SK-N-SH (cell line): ENCODE measurements around the gene SREBF2. TPM values are rescaled to one million over a fixed set of nuclear protein-coding genes. Genes with fewer than 3 reads are reported as not detected.

Source experiments
- CTCF ChIA-PET: fragments of 300-600, 350-600 bp; formaldehyde crosslinking; extraction: SDS; loops from one replicate; lab custom pipeline; 2021; lab: Yijun Ruan, JAX
- POLR2A ChIA-PET: fragments of 350-600 bp; sonication (Branson Sonifier 250); formaldehyde crosslinking; extraction: SDS; loops from one replicate; lab custom pipeline; 2020; ENCODE audit warnings: antibody characterized with exemption, inconsistent platforms; lab: Yijun Ruan, JAX
- DNase-seq: peaks from one replicate; pipeline ENCODE4 v3.0.0; 2012
- H2AFZ ChIP-seq: fragments of 200-600 bp; sonication (generic); 2 replicates; pipeline ENCODE4 v1.8.1; 2016; ENCODE audit warnings: antibody characterized with exemption, mild to moderate bottlenecking, low read depth
- H3F3A ChIP-seq: fragments of 200-600 bp; sonication (generic); replicated peaks from 2 replicates; pipeline ENCODE3; 2016; ENCODE audit warnings: antibody characterized with exemption, mild to moderate bottlenecking; ENCODE audit not compliant: insufficient read depth
- H3K27ac ChIP-seq, 2 experiments: fragments of 200-500 bp in 1 of 2; fragments of 200-600 bp in 1 of 2; sonication (Bioruptor generic) in 1 of 2; sonication (generic), shearing (Covaris generic) in 1 of 2; 2 replicates each; pipeline versions ENCODE4 v1.5.1 to v1.6.1; 2014 to 2016; ENCODE audit warnings: low read depth in 2 of 2, inconsistent platforms in 1 of 2, low read length in 1 of 2, mild to moderate bottlenecking in 1 of 2, mixed read lengths in 1 of 2
- H3K27me3 ChIP-seq: fragments of 200-600 bp; sonication (generic), shearing (Covaris generic); 2 replicates; pipeline ENCODE4 v1.6.1; 2016; ENCODE audit warnings: mixed run types; ENCODE audit not compliant: insufficient read depth
- H3K36me3 ChIP-seq, 2 experiments: fragments of 200-500 bp in 1 of 2; fragments of 200-600 bp in 1 of 2; sonication (Bioruptor generic) in 1 of 2; sonication (generic) in 1 of 2; replicated peaks in 1 of 2; 2 replicates each; pipeline versions ENCODE3 to v1.5.1; 2014 to 2016; ENCODE audit warnings: low read length in 1 of 2, mild to moderate bottlenecking in 1 of 2; ENCODE audit not compliant: insufficient read depth in 2 of 2, control insufficient read depth in 1 of 2
- H3K4me1 ChIP-seq, 2 experiments: fragments of 200-500 bp in 1 of 2; fragments of 200-600 bp in 1 of 2; sonication (Bioruptor generic) in 1 of 2; sonication (generic), shearing (Covaris generic) in 1 of 2; 2 replicates each; pipeline versions ENCODE4 v1.5.1 to v1.6.1; 2014 to 2016; ENCODE audit warnings: low read depth in 1 of 2, low read length in 1 of 2, mixed run types in 1 of 2; ENCODE audit not compliant: insufficient read depth in 2 of 2, control insufficient read depth in 1 of 2
- H3K4me2 ChIP-seq: fragments of 200-600 bp; sonication (generic), shearing (Covaris generic); 2 replicates; pipeline ENCODE4 v1.6.1; 2017; ENCODE audit warnings: mixed run types
- H3K4me3 ChIP-seq, 2 experiments: fragments of 200-500 bp in 1 of 2; fragments of 200-600 bp in 1 of 2; sonication (Bioruptor generic) in 1 of 2; sonication (generic), shearing (Covaris generic) in 1 of 2; 2 replicates each; pipeline versions ENCODE4 v1.5.1 to v1.8.1; 2014 to 2016; ENCODE audit warnings: low read depth in 2 of 2, inconsistent platforms in 1 of 2, low read length in 1 of 2, mild to moderate bottlenecking in 1 of 2, mixed read lengths in 1 of 2, moderate library complexity in 1 of 2
- H3K79me2 ChIP-seq: fragments of 200-600 bp; sonication (generic); 2 replicates; pipeline ENCODE4 v1.8.1; 2017; ENCODE audit warnings: mild to moderate bottlenecking; ENCODE audit not compliant: insufficient read depth
- H3K9ac ChIP-seq: fragments of 200-600 bp; sonication (generic); 2 replicates; pipeline ENCODE4 v1.6.1; 2017; ENCODE audit warnings: mixed run types
- H3K9me2 ChIP-seq: fragments of 200-600 bp; sonication (generic); 2 replicates; pipeline ENCODE4 v1.6.1; 2017; ENCODE audit warnings: mixed run types
- H3K9me3 ChIP-seq: fragments of 200-600 bp; sonication (generic); 2 replicates; pipeline ENCODE4 v1.6.1; 2017; ENCODE audit warnings: mixed run types, mild to moderate bottlenecking, moderate library complexity
- H4K20me1 ChIP-seq: fragments of 200-600 bp; sonication (generic); 2 replicates; pipeline ENCODE4 v1.6.1; 2017; ENCODE audit warnings: mild to moderate bottlenecking, mixed run types; ENCODE audit not compliant: insufficient read depth
- CHD2 ChIP-seq: fragments of 150-350 bp; IDR thresholded peaks from 2 replicates; pipeline ENCODE4 v1.6.1; 2018; ENCODE audit warnings: low read length; ENCODE audit not compliant: partially characterized antibody
- CTCF ChIP-seq: fragments of 200-600 bp; sonication (generic); IDR thresholded peaks from 2 replicates; pipeline ENCODE4 v1.6.1; 2017; ENCODE audit warnings: antibody characterized with exemption, mild to moderate bottlenecking, moderate library complexity
- EP300 ChIP-seq, 2 experiments: IDR thresholded peaks; 2 replicates each; pipeline versions ENCODE4 v1.4.0 to v1.6.1; 2012; ENCODE audit warnings: borderline replicate concordance in 1 of 2, low read depth in 1 of 2, low read length in 1 of 2
- EZH2phosphoT487 ChIP-seq: fragments of 200-600 bp; sonication (generic); IDR thresholded peaks from 2 replicates; pipeline ENCODE4 v1.6.1; 2017; ENCODE audit warnings: low read depth, mixed run types, mild to moderate bottlenecking, antibody characterized with exemption, moderate library complexity, borderline replicate concordance
- FOSL2 ChIP-seq: IDR thresholded peaks from 2 replicates; pipeline ENCODE4 v1.4.0; 2012; ENCODE audit warnings: low read depth, mild to moderate bottlenecking, moderate library complexity, borderline replicate concordance
- FOXJ3 ChIP-seq: sonication (generic); formaldehyde crosslinking; IDR thresholded peaks from 2 replicates; pipeline ENCODE4 v1.5.1; 2020; ENCODE audit warnings: mild to moderate bottlenecking, missing genetic modification reagents
- IRF3 ChIP-seq: fragments of 150-350 bp; IDR thresholded peaks from 2 replicates; pipeline ENCODE4 v1.6.1; 2016; ENCODE audit warnings: mild to moderate bottlenecking, low read depth, low read length
- JUND ChIP-seq: IDR thresholded peaks from 2 replicates; pipeline ENCODE4 v1.4.0; 2012
- MAX ChIP-seq: IDR thresholded peaks from 2 replicates; pipeline ENCODE4 v1.4.0; 2012; ENCODE audit warnings: low read depth
- MEF2A ChIP-seq: IDR thresholded peaks from 2 replicates; pipeline ENCODE4 v1.4.0; 2012; ENCODE audit warnings: low read depth, borderline replicate concordance
- NFIC ChIP-seq: IDR thresholded peaks from 2 replicates; pipeline ENCODE4 v1.4.0; 2012; ENCODE audit warnings: borderline replicate concordance
- PBX3 ChIP-seq: IDR thresholded peaks from 2 replicates; pipeline ENCODE4; 2012
- RCOR1 ChIP-seq: fragments of 150-350 bp; IDR thresholded peaks from 2 replicates; pipeline ENCODE4 v1.6.1; 2017; ENCODE audit warnings: antibody characterized with exemption, low read length
- TAF1 ChIP-seq: IDR thresholded peaks from 2 replicates; pipeline ENCODE4 v1.6.1; 2012; ENCODE audit warnings: low read depth, mild to moderate bottlenecking, low read length, moderate library complexity, borderline replicate concordance
- TEAD4 ChIP-seq: IDR thresholded peaks from 2 replicates; pipeline ENCODE4 v1.4.0; 2012; ENCODE audit warnings: mild to moderate bottlenecking, borderline replicate concordance; ENCODE audit not compliant: insufficient read depth
- USF2 ChIP-seq: fragments of 150-350 bp; IDR thresholded peaks from 2 replicates; pipeline ENCODE4 v1.6.1; 2017; ENCODE audit warnings: antibody characterized with exemption, low read length, low read depth, borderline replicate concordance
- YY1 ChIP-seq: IDR thresholded peaks from 2 replicates; pipeline ENCODE4 v1.4.0; 2012; ENCODE audit warnings: low read depth, mild to moderate bottlenecking
- WGBS: methylation state at CpG from one replicate; pipeline ENCODE4 v1.1.6; 2017; ENCODE audit warnings: low lambda C conversion rate; 5-methylcytosine and 5-hydroxymethylcytosine counted together
- polyA plus RNA-seq, 3 experiments: library from polyadenylated mRNA; depleted of rRNA; stranded (reverse); fragments of >200 nt; gene quantifications; 2 replicates each; pipeline ENCODE4 v1.2.3, GENCODE V29; 2012

The SREBF2 gene
- polyA plus RNA-seq, 1 of the 3 experiments (the other 2 are of a cell fraction) = 7.5 TPM

GRCh38 chr22:41819257-41819656 lies 13.6 kb upstream of the SREBF2 start:
- no peaks in the 10 kb centered on the region for H3K36me3 ChIP-seq
- no peaks in the 10 kb centered on the region for H3K27me3 ChIP-seq
- POLR2A ChIA-PET = no interaction called here
- CTCF ChIA-PET = no interaction called here
- no peak overlapping the region for H3K9ac ChIP-seq
- H3K4me1 ChIP-seq = no peaks in the 10 kb centered on the region
- H3K9me2 ChIP-seq = no peaks in the 10 kb centered on the region
- H4K20me1 ChIP-seq = no peaks in the 10 kb centered on the region
- no peak overlapping the region for H3K27ac ChIP-seq
- 100% methylated on average over 2 of the region's 4 CpGs for WGBS
- no peak overlapping the region for H3K4me3 ChIP-seq
- H3F3A ChIP-seq = no peaks in the 10 kb centered on the region
- H3K79me2 ChIP-seq = no peaks in the 10 kb centered on the region
- H3K9me3 ChIP-seq = no peaks in the 10 kb centered on the region
- no peak for TF ChIP-seq RCOR1
- no peak for TF ChIP-seq USF2
- no peak for TF ChIP-seq CHD2
- TF ChIP-seq MEF2A = no peak
- no peak for TF ChIP-seq TEAD4
- TF ChIP-seq NFIC = no peak
- TF ChIP-seq EP300 (IDR thresholded peaks at IDR 0.05; ENCODE audit: borderline replicate concordance in 1 of 2, low read depth in 1 of 2, low read length in 1 of 2) = no peak
- TF ChIP-seq IRF3 = no peak
- TF ChIP-seq FOXJ3 (CRISPR knock-in tag) = no peak
- no peak for TF ChIP-seq TAF1
- TF ChIP-seq MAX = no peak
- DNase-seq = no peak
- no peak overlapping the region for H2AFZ ChIP-seq
- H3K4me2 ChIP-seq = no peak overlapping the region

- no peak overlapping the region for H3K9ac ChIP-seq
- TF ChIP-seq CTCF (no peak), YY1 (no peak), FOSL2 (no peak), JUND (no peak), PBX3 (no peak), IRF3 (no peak), EZH2phosphoT487 (no peak), USF2 (no peak), TAF1 (no peak), NFIC (no peak)
- POLR2A ChIA-PET = no interaction called here
- no peaks in the 10 kb centered on the region for H4K20me1 ChIP-seq
- no peak overlapping the region for H3K4me2 ChIP-seq
- no peaks in the 10 kb centered on the region for H3K4me1 ChIP-seq
- H3K27ac ChIP-seq = no peak overlapping the region
- 92% methylated on average over 4 of the region's 5 CpGs for WGBS
- H3F3A ChIP-seq = no peaks in the 10 kb centered on the region
- CTCF ChIA-PET = interaction anchor here (1.7 kb wide), 1 partner anchor 120 kb away, joined by 6 read pairs; no protein-coding TSS in a partner anchor
- no peaks in the 10 kb centered on the region for H3K27me3 ChIP-seq
- DNase-seq = no peak
- no peaks in the 10 kb centered on the region for H3K79me2 ChIP-seq
- H3K36me3 ChIP-seq = no peaks in the 10 kb centered on the region
- H3K9me2 ChIP-seq = no peaks in the 10 kb centered on the region
- H3K4me3 ChIP-seq = no peak overlapping the region
- no peak overlapping the region for H2AFZ ChIP-seq
- no peaks in the 10 kb centered on the region for H3K9me3 ChIP-seq
These were observed 12.5 kb upstream of the SREBF2 start for GRCh38 chr22:41820447-41820846.
